Measurements from ENCODE around the gene TTLL11.

- TF ChIP-seq CTCF (IDR thresholded peaks at IDR 0.05; ENCODE audit: insufficient read depth, low read depth, low read length) (no peak), EZH2 (IDR thresholded peaks at IDR 0.05; ENCODE audit: insufficient read depth, low read length) (no peak)
Measured at GRCh38 chr9:122008559-122008958, 84.5 kb downstream of the TTLL11 start.
